K562 (cell line): ENCODE results near the gene TOMM6. TPM values are rescaled to one million over a fixed set of nuclear protein-coding genes. Genes with fewer than 3 reads are reported as not detected.

Experiments
- FOSL1 ChIP-seq: fragments of 200-800 bp; sonication (Bioruptor generic); conservative IDR thresholded peaks from 2 replicates; pipeline ENCODE4 v1.6.1; 2016; ENCODE audit warnings: missing genetic modification characterization, missing compliant biosample characterization
- HDAC6 ChIP-seq: IDR thresholded peaks from 2 replicates; pipeline ENCODE4 v1.6.1; 2012; ENCODE audit warnings: low read depth, mild to moderate bottlenecking, control low read depth, inconsistent platforms, low read length, moderate library complexity
- JUND ChIP-seq, 2 experiments: IDR thresholded peaks; 2 replicates in 1 of 2; 3 replicates in 1 of 2; pipeline ENCODE4 v1.6.1; 2011; ENCODE audit warnings: borderline replicate concordance in 2 of 2, low read depth in 2 of 2, low read length in 2 of 2, improper control_type of control experiment in 1 of 2, missing biosample characterization in 1 of 2, missing genetic modification characterization in 1 of 2, missing genetic modification reagents in 1 of 2
- PRPF4 ChIP-seq: fragments of 200-400 bp; formaldehyde crosslinking; IDR thresholded peaks from one replicate; pipeline ENCODE4 v1.6.1; 2017; ENCODE audit warnings: low read length, low read depth, mild to moderate bottlenecking; ENCODE audit not compliant: insufficient read depth, poor library complexity, severe bottlenecking
- RBM25 ChIP-seq: fragments of 200-400 bp; formaldehyde crosslinking; IDR thresholded peaks from 2 replicates; pipeline ENCODE4 v1.6.1; 2018; ENCODE audit warnings: low read length, low read depth, moderate library complexity; ENCODE audit not compliant: severe bottlenecking
- STAT5B ChIP-seq: fragments of 250-450 bp; sonication (Bioruptor Pico); IDR thresholded peaks from 2 replicates; pipeline ENCODE4 v1.8.0; 2021; ENCODE audit warnings: mild to moderate bottlenecking, inconsistent platforms
- ZFX ChIP-seq: sonication (generic); formaldehyde crosslinking; IDR thresholded peaks from 2 replicates; pipeline ENCODE4 v1.8.0; 2022; ENCODE audit warnings: mild to moderate bottlenecking, missing genetic modification reagents, moderate library complexity
- ZNF140 ChIP-seq: fragments of 250-450 bp; sonication (Bioruptor Pico); IDR thresholded peaks from 2 replicates; pipeline ENCODE4 v1.8.0; 2021; ENCODE audit warnings: moderate library complexity, mild to moderate bottlenecking, inconsistent platforms
- polyA plus RNA-seq, 8 experiments: library from polyadenylated mRNA; depleted of rRNA in 4 of 8; stranded (reverse) in 5 of 8; unstranded in 3 of 8; fragments of >200 nt; fragmentation: Nextera tagmentation in 2 of 8; fragmentation: Illumina TruSeq in 1 of 8; extraction: Ambion mirVana in 2 of 8; extraction: Trizol in 1 of 8; gene quantifications; 2 replicates each; pipeline versions ENCODE4 v1.2.1 to v1.2.3, GENCODE V29; 2011 to 2014; ENCODE audit warnings: inconsistent platforms in 1 of 8, missing spikeins in 1 of 8
- total RNA-seq, 7 experiments: library from RNA; depleted of rRNA in 6 of 7; stranded (reverse); fragments of >200 nt in 6 of 7; fragmentation: Illumina TruSeq in 2 of 7; extraction: Trizol in 2 of 7; gene quantifications; 2 replicates each; pipeline versions ENCODE4 v1.2.1 to v1.2.3, GENCODE V29; 2011 to 2021; ENCODE audit warnings: low replicate concordance in 1 of 7
- TF ChIP-seq, protein P1 (sequence below), 2 experiments: IDR thresholded peaks in 1 of 2; conservative IDR thresholded peaks in 1 of 2; 2 replicates each; pipeline ENCODE4 v1.6.1; 2016; ENCODE audit warnings: low read depth in 2 of 2, mild to moderate bottlenecking in 1 of 2, missing compliant biosample characterization in 1 of 2, missing genetic modification characterization in 1 of 2, moderate library complexity in 1 of 2
- TF ChIP-seq, protein P2 (sequence below), 2 experiments: fragments of 450-650 bp in 1 of 2; sonication (generic) in 1 of 2; formaldehyde crosslinking in 1 of 2; IDR thresholded peaks; 2 replicates each; pipeline versions ENCODE4 v1.7.1 to v1.9.0; 2016 to 2022; ENCODE audit warnings: inconsistent platforms in 1 of 2, mild to moderate bottlenecking in 1 of 2, missing genetic modification reagents in 1 of 2
- TF ChIP-seq, protein P3 (sequence below): fragments of 250-450 bp; sonication (Bioruptor Pico); IDR thresholded peaks from 2 replicates; pipeline ENCODE4 v1.9.0; 2021; ENCODE audit warnings: mild to moderate bottlenecking

The TOMM6 gene
- total and polyA plus RNA-seq, 9 of the 15 experiments (the other 6 are each of a cell fraction or from before 2014, with no cell fraction given), result 380 to 2,097 (median 1,065) TPM

DNA sequence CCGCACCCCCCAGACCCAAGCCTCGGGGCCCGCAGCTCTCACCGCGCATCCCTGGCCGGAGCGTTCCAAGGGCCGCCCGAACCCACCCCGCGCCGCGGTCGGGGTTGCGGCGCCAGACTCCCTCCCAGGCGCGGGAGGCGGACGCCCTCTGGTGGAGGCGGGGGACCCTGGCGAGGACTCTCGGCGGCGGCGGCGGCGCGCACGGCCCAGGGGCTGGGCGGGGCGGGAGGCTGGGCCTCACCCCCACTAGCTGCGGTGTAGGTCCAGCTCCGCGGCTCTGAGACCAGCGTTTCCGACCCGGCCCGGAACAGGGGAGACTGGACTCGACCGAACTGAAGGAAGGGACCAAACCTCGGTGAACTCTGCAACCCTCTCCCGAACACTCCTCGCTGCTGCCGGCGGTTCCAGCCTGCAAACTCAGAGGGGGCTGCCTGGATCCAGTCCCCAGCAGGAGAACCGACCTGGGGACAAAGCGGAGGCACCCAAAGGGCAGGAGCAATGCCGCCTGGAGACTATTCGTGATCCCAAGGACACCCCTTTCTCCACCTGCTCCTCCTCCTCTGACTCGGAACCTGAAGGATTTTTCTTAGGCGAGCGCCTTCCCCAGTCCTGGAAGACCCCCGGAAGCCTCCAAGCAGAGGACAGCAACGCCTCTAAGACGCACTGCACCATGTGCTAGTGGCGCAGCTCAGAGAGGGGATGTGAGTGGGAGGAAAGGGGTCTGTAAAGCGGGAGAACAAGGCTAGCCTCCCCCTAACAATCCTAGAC is 859 bp upstream of the TOMM6 start (continued):
- TF ChIP-seq, protein P1, sequence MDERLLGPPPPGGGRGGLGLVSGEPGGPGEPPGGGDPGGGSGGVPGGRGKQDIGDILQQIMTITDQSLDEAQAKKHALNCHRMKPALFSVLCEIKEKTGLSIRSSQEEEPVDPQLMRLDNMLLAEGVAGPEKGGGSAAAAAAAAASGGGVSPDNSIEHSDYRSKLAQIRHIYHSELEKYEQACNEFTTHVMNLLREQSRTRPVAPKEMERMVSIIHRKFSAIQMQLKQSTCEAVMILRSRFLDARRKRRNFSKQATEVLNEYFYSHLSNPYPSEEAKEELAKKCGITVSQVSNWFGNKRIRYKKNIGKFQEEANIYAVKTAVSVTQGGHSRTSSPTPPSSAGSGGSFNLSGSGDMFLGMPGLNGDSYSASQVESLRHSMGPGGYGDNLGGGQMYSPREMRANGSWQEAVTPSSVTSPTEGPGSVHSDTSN (CRISPR knock-in tag; IDR thresholded peaks at IDR 0.05; ENCODE audit: low read depth), result no peak
- TF ChIP-seq, protein P1 (tag; conservative IDR thresholded peaks at IDR 0.05; ENCODE audit: low read depth), result no peak
- TF ChIP-seq ZFX (CRISPR knock-in tag) (no peak), ZNF140 (no peak), STAT5B (CRISPR knock-in tag) (no peak), PRPF4 (no peak), RBM25 (peak; percentile 37), HDAC6 (no peak), JUND (IDR thresholded peaks at IDR 0.05; ENCODE audit: borderline replicate concordance, low read depth, low read length) (0 out of 2 replicates have a peak, but pooled peaks have one; percentile 20), JUND (tag; IDR thresholded peaks at IDR 0.05; ENCODE audit: borderline replicate concordance, low read depth, low read length) (no peak; the same call in 2 of the 3 replicates), FOSL1 (tag) (no peak)
- TF ChIP-seq, protein P2, sequence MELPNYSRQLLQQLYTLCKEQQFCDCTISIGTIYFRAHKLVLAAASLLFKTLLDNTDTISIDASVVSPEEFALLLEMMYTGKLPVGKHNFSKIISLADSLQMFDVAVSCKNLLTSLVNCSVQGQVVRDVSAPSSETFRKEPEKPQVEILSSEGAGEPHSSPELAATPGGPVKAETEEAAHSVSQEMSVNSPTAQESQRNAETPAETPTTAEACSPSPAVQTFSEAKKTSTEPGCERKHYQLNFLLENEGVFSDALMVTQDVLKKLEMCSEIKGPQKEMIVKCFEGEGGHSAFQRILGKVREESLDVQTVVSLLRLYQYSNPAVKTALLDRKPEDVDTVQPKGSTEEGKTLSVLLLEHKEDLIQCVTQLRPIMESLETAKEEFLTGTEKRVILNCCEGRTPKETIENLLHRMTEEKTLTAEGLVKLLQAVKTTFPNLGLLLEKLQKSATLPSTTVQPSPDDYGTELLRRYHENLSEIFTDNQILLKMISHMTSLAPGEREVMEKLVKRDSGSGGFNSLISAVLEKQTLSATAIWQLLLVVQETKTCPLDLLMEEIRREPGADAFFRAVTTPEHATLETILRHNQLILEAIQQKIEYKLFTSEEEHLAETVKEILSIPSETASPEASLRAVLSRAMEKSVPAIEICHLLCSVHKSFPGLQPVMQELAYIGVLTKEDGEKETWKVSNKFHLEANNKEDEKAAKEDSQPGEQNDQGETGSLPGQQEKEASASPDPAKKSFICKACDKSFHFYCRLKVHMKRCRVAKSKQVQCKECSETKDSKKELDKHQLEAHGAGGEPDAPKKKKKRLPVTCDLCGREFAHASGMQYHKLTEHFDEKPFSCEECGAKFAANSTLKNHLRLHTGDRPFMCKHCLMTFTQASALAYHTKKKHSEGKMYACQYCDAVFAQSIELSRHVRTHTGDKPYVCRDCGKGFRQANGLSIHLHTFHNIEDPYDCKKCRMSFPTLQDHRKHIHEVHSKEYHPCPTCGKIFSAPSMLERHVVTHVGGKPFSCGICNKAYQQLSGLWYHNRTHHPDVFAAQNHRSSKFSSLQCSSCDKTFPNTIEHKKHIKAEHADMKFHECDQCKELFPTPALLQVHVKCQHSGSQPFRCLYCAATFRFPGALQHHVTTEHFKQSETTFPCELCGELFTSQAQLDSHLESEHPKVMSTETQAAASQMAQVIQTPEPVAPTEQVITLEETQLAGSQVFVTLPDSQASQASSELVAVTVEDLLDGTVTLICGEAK (IDR thresholded peaks at IDR 0.05), result no peak; the same call in 1 of the 2 replicates
- TF ChIP-seq, protein P2 (CRISPR knock-in tag; IDR thresholded peaks at IDR 0.05), result no peak
- TF ChIP-seq, protein P3, sequence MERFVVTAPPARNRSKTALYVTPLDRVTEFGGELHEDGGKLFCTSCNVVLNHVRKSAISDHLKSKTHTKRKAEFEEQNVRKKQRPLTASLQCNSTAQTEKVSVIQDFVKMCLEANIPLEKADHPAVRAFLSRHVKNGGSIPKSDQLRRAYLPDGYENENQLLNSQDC, result peak; percentile 90; the same call in 1 of the 2 replicates
